ENCODE measurements around the gene CCDC142.

Gene CCDC142

DNA sequence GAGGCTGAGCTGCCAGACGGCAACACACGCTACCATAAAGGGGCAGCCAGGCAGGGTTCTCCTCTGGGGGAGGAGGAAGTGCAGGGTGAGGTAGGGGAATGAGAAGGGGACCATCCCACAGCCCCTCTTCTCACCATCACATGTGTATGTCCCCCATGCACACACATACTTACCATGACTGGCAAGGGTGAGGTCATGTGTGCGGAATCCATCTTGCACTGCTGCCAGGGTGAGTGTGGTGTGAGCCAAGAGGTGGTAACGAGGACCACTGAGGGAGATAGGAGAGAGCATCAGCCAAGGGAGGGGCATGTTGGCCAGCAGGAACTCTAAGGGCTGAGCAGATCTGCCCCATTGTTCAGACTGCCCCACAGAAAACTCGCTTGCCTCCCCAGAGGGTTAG is 54.1 kb downstream of the CCDC142 start:
- Mint-ChIP-seq H3K4me3 (no peak overlapping the region), H3K27ac (no peak overlapping the region), H3K36me3 (peaks cover 5% of the 10 kb centered on the region), H3K27me3 (no peaks in the 10 kb centered on the region), H3K4me1 (no peaks in the 10 kb centered on the region), H3K9me3 (no peaks in the 10 kb centered on the region)

DNA sequence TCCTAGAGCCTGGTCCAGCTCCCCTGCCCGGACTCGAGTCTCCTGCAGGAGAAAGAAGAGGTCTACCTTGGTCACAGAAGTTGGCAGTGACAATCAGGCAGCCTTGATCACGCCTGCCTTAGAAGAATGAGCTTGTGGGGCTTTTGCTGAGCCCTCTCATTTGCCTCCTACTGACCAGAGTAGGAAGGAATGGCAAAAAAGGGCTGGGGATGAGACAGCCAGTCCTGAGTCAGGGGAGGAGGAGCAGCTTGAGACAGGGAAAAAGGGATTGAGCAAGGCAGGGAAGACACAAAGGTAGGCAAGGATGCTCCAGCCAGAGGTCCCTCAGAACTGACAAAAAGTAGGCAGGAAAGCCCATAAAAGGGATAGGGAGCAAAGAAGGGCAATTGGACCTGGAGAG is 55.2 kb downstream of the CCDC142 start:
- Mint-ChIP-seq H3K4me1 (peaks cover 8% of the 10 kb centered on the region), H3K36me3 (peaks cover 5% of the 10 kb centered on the region), H3K4me3 (no peak overlapping the region), H3K27me3 (no peaks in the 10 kb centered on the region), H3K27ac (no peak overlapping the region), H3K9me3 (no peaks in the 10 kb centered on the region)

DNA sequence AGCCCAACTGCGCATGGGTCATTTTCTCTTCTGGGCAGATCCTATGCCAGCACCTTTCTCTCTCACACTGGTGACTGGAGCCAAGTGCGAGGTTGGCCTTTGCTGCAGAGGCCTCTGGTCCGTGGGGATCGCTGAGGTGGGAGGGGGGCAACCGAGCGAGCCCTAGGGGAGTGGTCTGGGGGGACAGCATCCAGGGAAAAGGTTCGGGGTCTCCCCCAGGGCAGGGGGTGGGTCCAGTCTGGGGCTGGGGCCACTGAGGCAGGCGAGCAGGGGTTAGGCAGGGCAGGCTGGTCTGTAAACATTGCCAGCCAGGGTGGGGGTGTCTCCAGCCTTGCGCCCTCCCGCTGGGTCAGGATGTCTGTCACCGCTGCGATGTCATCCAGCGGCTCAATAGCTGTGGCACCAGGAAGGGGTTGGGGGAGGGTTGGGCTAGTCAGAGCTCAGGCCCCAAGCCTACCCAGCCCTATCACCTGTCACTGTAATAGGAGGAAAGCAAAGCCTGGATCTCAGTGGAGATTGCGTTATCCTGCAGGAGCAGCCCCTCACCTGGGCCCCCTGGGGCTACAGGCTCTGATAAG is 56.5 kb downstream of the CCDC142 start:
- H3K36me3 Mint-ChIP-seq, result peaks cover 5% of the 10 kb centered on the region
- H3K9me3 Mint-ChIP-seq, result no peaks in the 10 kb centered on the region
- peaks cover 15% of the 10 kb centered on the region for H3K4me1 Mint-ChIP-seq
- no peak overlapping the region for H3K4me3 Mint-ChIP-seq
- H3K27me3 Mint-ChIP-seq, result no peaks in the 10 kb centered on the region
- H3K27ac Mint-ChIP-seq, result no peak overlapping the region

GRCh38 chr2:74425523-74425922 is 57.3 kb downstream of the CCDC142 start:
- H3K36me3 Mint-ChIP-seq, result peaks cover 5% of the 10 kb centered on the region
- no peaks in the 10 kb centered on the region for H3K27me3 Mint-ChIP-seq
- H3K4me1 Mint-ChIP-seq, result peaks cover 21% of the 10 kb centered on the region
- no peaks in the 10 kb centered on the region for H3K9me3 Mint-ChIP-seq
- H3K27ac Mint-ChIP-seq, result no peak overlapping the region
- H3K4me3 Mint-ChIP-seq, result no peak overlapping the region

- Mint-ChIP-seq H3K4me3 (no peak overlapping the region), H3K36me3 (peaks cover 5% of the 10 kb centered on the region), H3K9me3 (no peaks in the 10 kb centered on the region), H3K27ac (no peak overlapping the region), H3K27me3 (no peaks in the 10 kb centered on the region), H3K4me1 (peaks cover 27% of the 10 kb centered on the region)
Observed at GRCh38 chr2:74424995-74425406, 57.8 kb downstream of the CCDC142 start.

GRCh38 chr2:74424139-74424992 is 58.4 kb downstream of the CCDC142 start:
- Mint-ChIP-seq H3K4me3 (no peak overlapping the region), H3K36me3 (peaks cover 5% of the 10 kb centered on the region), H3K27me3 (no peaks in the 10 kb centered on the region), H3K9me3 (no peaks in the 10 kb centered on the region), H3K27ac (no peak overlapping the region), H3K4me1 (peaks cover 29% of the 10 kb centered on the region)

All from activated naive CD4-positive, alpha-beta T cell treated with anti-CD3 and anti-CD28 coated beads, Interleukin-2, amount 50 U/mL, for 24 hours (primary cell).